Measurements from ENCODE around the gene CETP. TPM values are rescaled to one million over a fixed set of nuclear protein-coding genes. Genes with fewer than 3 reads are reported as not detected.

CETP gene
- total RNA-seq, 1 donor: not detected

DNA sequence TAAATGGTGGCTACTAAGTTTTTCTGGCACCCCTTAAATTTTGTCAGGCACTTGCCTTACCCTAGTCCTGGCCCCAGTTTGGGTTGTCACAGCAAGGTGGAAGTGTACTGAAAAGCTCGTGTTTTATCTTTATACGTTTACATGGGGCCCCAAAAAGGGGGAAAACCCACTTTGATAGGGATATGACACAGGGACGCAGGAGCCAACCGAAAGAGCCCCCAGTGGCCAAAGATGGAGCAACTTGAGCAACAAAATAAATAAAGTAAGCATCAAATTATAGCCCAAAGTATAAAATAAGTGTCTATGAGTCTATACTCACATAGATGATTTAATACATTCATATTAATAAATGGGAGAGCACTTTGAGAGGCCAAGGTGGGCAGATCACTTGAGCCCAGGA is 5.0 kb upstream of the CETP start:
- H3K4me3 ChIP-seq (ENCODE audit: low read depth, low read length): no peak overlapping the region
- TF ChIP-seq CTCF (IDR thresholded peaks at IDR 0.05; ENCODE audit: insufficient read depth, low read length): peak; percentile 28

GRCh38 chr16:56960681-56961281 is 969 bp upstream of the CETP start:
- no peak overlapping the region for H3K4me3 ChIP-seq (ENCODE audit: low read depth, low read length)
- TF ChIP-seq CTCF (IDR thresholded peaks at IDR 0.05; ENCODE audit: insufficient read depth, low read length): no peak
- peak; percentile 77 for DNase-seq (ENCODE audit: low read depth)

More for the DNA sequence above, 5.0 kb upstream of the CETP start:
- no peak for DNase-seq (ENCODE audit: low read depth)

- TF ChIP-seq CTCF (IDR thresholded peaks at IDR 0.05; ENCODE audit: insufficient read depth, low read length): no peak
- no peak overlapping the region for H3K4me3 ChIP-seq (ENCODE audit: low read depth, low read length)
- peak; percentile 76 for DNase-seq (ENCODE audit: low read depth)
Measured at GRCh38 chr16:56961386-56961785, 364 bp upstream of the CETP start.

DNA sequence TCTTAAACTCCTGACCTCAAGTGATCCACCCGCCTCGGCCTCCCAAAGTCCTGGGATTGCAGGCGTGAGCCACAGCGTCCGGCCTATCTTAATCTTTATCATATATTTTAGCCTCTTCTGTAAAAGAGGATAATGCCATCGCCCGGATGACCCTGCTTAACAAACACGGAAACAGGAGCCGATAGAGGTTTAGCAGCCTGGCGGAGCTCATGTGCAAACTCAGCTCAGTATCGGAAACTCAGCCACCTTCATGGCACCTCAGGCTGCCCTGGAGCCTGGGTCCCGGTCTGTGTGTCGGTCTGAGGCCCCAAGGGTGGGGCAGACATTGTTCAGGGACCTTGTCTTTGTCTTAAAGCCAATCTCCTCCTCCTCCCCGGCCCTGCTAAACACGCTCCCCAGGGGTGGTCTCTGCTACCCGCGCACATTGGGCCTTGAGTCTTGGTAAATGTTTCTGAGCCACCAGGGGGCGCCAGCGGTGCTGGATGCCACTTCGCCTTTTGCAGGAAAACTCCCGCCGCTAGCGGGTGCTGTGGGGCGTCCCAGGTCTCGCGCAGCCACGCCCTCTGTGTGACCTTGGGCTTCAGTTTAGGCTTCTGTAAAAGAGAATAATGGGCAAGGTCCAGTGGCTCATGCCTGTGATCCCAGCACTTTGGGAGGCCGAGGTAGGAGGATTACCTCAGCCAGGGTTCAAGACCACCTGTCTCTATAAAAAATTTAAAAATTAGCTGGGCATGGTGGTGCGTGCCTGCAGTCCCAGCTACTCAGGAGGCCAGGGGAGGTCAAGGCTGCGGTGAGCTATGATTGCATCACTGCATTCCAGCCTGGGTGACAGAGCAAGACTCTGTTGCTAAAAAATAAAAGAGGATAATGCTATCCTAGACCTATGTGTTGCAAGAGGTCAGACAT is 2.7 kb downstream of the CETP start:
- no peak overlapping the region for H3K4me3 ChIP-seq (ENCODE audit: low read depth, low read length)
- peak; percentile 75 for TF ChIP-seq CTCF (IDR thresholded peaks at IDR 0.05; ENCODE audit: insufficient read depth, low read length)
- DNase-seq (ENCODE audit: low read depth): peak; percentile 93

GRCh38 chr16:56965149-56966092 is 3.7 kb downstream of the CETP start:
- no peak for DNase-seq (ENCODE audit: low read depth)
- H3K4me3 ChIP-seq (ENCODE audit: low read depth, low read length): no peak overlapping the region
- TF ChIP-seq CTCF (IDR thresholded peaks at IDR 0.05; ENCODE audit: insufficient read depth, low read length): no peak

GRCh38 chr16:56966093-56966475 is 4.3 kb downstream of the CETP start:
- TF ChIP-seq CTCF (IDR thresholded peaks at IDR 0.05; ENCODE audit: insufficient read depth, low read length): no peak
- H3K4me3 ChIP-seq (ENCODE audit: low read depth, low read length): no peak overlapping the region
- DNase-seq (ENCODE audit: low read depth): no peak

All from fibroblast of the aortic adventitia (primary cell).